Measurements from ENCODE around the gene DOK6.

- TF ChIP-seq CTCF (conservative IDR thresholded peaks at IDR 0.05) (no peak), ZFX (IDR thresholded peaks at IDR 0.05) (no peak)
Measured at GRCh38 chr18:69664399-69664798, 263.7 kb downstream of the DOK6 start.
